Prostate gland (tissue), 2 donors: ENCODE data around the gene CFHR5. TPM values are rescaled to one million over a fixed set of nuclear protein-coding genes. Genes with fewer than 3 reads are reported as not detected.

ENCODE experiments used
- DNase-seq: peaks from one replicate; pipeline ENCODE4 v3.0.0-alpha.2; 2019; ENCODE audit warnings: low spot score
- H3K27ac ChIP-seq, 2 donors: fragments of 200-600 bp; sonication (generic); 2 replicates each; pipeline ENCODE4 v1.5.1; 2017 to 2019
- H3K27me3 ChIP-seq: fragments of 200-600 bp; sonication (generic); replicated peaks from 2 replicates; pipeline ENCODE4 v1.5.1; 2019; ENCODE audit not compliant: insufficient read depth
- H3K36me3 ChIP-seq, 2 donors: fragments of 200-600 bp; sonication (generic); 1 replicate in 1 of 2; 2 replicates in 1 of 2; pipeline versions ENCODE4 v1.5.1 to v1.8.1; 2017 to 2019
- H3K4me1 ChIP-seq: fragments of 200-600 bp; sonication (generic); replicated peaks from 2 replicates; pipeline ENCODE4 v1.5.1; 2019
- H3K4me3 ChIP-seq, 2 donors: fragments of 200-600 bp; sonication (generic); 2 replicates each; pipeline ENCODE4 v1.5.1; 2017 to 2019
- H3K9me3 ChIP-seq: fragments of 200-600 bp; sonication (generic); 2 replicates; pipeline ENCODE4 v1.5.1; 2017
- POLR2A ChIP-seq: fragments of 450-650 bp; IDR thresholded peaks from one replicate; pipeline ENCODE4 v1.6.1; 2016; ENCODE audit warnings: antibody characterized with exemption, mild to moderate bottlenecking
- POLR2AphosphoS5 ChIP-seq: sonication (generic); formaldehyde crosslinking; IDR thresholded peaks from one replicate; pipeline ENCODE4 v1.6.1; 2017; ENCODE audit warnings: antibody characterized with exemption
- WGBS: methylation state at CpG from one replicate; pipeline ENCODE4 v1.1.5; 2018; 5-methylcytosine and 5-hydroxymethylcytosine counted together
- intact Hi-C: fragments of 100-400 bp; cut with DNase I; formaldehyde crosslinking; loops from one replicate; pipeline ENCODE4 v1.14.2; 2022
- total RNA-seq, 2 donors: library from RNA; depleted of rRNA; stranded (reverse); fragments of >200 nt; gene quantifications; one replicate each; pipeline ENCODE4 v1.1.0, GENCODE V29; 2016
- TF ChIP-seq, protein P1 (sequence below), 4 experiments: fragments of 200-600 bp in 2 of 4; fragments of 450-650 bp in 2 of 4; sonication (generic) in 2 of 4; IDR thresholded peaks; 1 replicate in 3 of 4; 2 replicates in 1 of 4; pipeline ENCODE4 v1.5.1; 2016 to 2019; ENCODE audit warnings: antibody characterized with exemption in 4 of 4, mild to moderate bottlenecking in 2 of 4, moderate library complexity in 2 of 4

Gene CFHR5
- total RNA-seq, 2 donors from 2014 or later = not detected

- Histone ChIP-seq H3K4me1 (no peaks in the 10 kb centered on the region), H3K36me3 (no peaks in the 10 kb centered on the region), H3K27me3 (no peaks in the 10 kb centered on the region), H3K4me3 (no peak overlapping the region), H3K27ac (no peak overlapping the region), H3K9me3 (no peaks in the 10 kb centered on the region)
- TF ChIP-seq POLR2A = no peak
- intact Hi-C loops = no loop called here
- DNase-seq = no peak
- 88% methylated on average over 2 of the region's 2 CpGs for WGBS
Measured at GRCh38 chr1:196954778-196955177, 22.6 kb upstream of the CFHR5 start.

DNA sequence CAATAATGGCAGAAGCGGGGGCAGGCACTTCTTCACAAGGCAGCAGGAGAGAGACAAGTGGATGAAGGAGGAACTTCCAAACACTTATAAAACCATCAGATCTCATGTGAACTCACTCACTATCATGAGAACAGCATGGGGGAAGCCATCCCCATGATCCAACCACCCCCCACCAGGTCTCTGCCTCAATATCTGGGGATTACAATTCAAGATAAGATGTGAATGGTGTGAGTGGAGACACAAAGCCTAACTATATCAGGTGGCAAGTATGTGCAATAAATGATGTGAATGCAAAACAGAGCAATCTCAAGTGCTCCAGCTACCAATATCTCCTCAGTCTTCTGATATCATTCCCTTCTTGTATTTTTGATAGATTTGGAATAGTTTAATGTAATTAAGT is 21.4 kb upstream of the CFHR5 start:
- H3K4me3 ChIP-seq = no peak overlapping the region
- H3K4me1 ChIP-seq = no peaks in the 10 kb centered on the region
- H3K27me3 ChIP-seq = no peaks in the 10 kb centered on the region
- intact Hi-C loops = no loop called here
- H3K9me3 ChIP-seq = no peaks in the 10 kb centered on the region
- H3K36me3 ChIP-seq = no peaks in the 10 kb centered on the region
- no peak overlapping the region for H3K27ac ChIP-seq
- no peak for DNase-seq
- WGBS = 100% methylated on average over 1 of the region's 1 CpG
- TF ChIP-seq, protein P1, sequence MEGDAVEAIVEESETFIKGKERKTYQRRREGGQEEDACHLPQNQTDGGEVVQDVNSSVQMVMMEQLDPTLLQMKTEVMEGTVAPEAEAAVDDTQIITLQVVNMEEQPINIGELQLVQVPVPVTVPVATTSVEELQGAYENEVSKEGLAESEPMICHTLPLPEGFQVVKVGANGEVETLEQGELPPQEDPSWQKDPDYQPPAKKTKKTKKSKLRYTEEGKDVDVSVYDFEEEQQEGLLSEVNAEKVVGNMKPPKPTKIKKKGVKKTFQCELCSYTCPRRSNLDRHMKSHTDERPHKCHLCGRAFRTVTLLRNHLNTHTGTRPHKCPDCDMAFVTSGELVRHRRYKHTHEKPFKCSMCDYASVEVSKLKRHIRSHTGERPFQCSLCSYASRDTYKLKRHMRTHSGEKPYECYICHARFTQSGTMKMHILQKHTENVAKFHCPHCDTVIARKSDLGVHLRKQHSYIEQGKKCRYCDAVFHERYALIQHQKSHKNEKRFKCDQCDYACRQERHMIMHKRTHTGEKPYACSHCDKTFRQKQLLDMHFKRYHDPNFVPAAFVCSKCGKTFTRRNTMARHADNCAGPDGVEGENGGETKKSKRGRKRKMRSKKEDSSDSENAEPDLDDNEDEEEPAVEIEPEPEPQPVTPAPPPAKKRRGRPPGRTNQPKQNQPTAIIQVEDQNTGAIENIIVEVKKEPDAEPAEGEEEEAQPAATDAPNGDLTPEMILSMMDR (IDR thresholded peaks at IDR 0.05) = no peak
- TF ChIP-seq POLR2A = no peak
- TF ChIP-seq POLR2AphosphoS5 = no peak

DNA sequence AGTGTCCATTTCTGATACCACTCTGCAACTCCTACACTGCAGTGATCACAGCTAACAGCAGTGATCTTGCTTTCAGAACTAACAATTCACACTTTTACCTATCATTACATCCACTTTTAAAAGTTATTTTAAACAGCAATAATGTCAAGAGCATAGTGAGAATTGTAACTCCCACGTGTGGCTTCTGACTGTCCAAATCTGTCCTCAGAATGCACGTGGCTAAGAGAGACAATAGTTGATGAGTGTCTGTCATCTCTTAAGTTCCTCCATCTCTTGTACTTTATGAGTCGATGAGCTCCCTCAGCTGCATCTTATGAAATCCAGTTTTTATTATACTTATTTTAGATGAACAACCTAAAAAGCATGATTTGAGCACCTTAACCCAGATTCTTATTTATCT is 16.5 kb upstream of the CFHR5 start:
- WGBS = 61% methylated on average over 3 of the region's 3 CpGs
- Histone ChIP-seq H3K4me1 (no peaks in the 10 kb centered on the region), H3K27ac (no peak overlapping the region), H3K27me3 (no peaks in the 10 kb centered on the region), H3K4me3 (no peak overlapping the region), H3K9me3 (no peaks in the 10 kb centered on the region), H3K36me3 (no peaks in the 10 kb centered on the region)
- TF ChIP-seq POLR2A (no peak), POLR2AphosphoS5 (no peak)
- TF ChIP-seq, protein P1 (IDR thresholded peaks at IDR 0.05) = no peak
- intact Hi-C loops = no loop called here
- no peak for DNase-seq

DNA sequence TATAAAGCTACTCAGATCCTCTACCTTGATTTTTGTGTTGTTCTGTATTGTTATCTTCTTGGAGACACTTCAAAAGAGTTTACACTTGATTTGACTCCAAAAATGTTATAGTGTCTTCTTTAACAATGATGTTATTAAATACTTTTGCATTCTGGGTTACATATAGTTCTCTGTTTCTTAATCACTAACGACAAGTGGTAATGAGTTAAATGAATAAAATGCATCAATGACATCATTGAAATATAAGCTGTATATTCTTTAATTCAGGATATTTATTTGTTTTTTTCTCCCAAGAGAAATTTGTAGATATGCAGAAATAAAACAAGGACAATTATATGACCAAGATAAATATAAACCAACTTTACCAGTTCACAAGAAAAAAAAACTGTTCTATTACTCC is 7.2 kb upstream of the CFHR5 start:
- Histone ChIP-seq H3K4me3 (no peak overlapping the region), H3K9me3 (no peaks in the 10 kb centered on the region), H3K27me3 (no peaks in the 10 kb centered on the region), H3K36me3 (no peaks in the 10 kb centered on the region), H3K4me1 (no peaks in the 10 kb centered on the region), H3K27ac (no peak overlapping the region)
- intact Hi-C loops = no loop called here
- TF ChIP-seq, protein P1 (IDR thresholded peaks at IDR 0.05) = no peak
- TF ChIP-seq POLR2AphosphoS5 = no peak
- TF ChIP-seq POLR2A = no peak
- no peak for DNase-seq
- 67% methylated on average over 1 of the region's 1 CpG for WGBS

- no peak for DNase-seq
- TF ChIP-seq, protein P1 (IDR thresholded peaks at IDR 0.05) = no peak
- TF ChIP-seq POLR2AphosphoS5 (no peak), POLR2A (no peak)
- H3K4me3 ChIP-seq = no peak overlapping the region
- WGBS = 88% methylated on average over 4 of the region's 4 CpGs
- intact Hi-C loops = no loop called here
- H3K9me3 ChIP-seq = no peaks in the 10 kb centered on the region
- H3K4me1 ChIP-seq = no peaks in the 10 kb centered on the region
- no peak overlapping the region for H3K27ac ChIP-seq
- H3K36me3 ChIP-seq = no peaks in the 10 kb centered on the region
- no peaks in the 10 kb centered on the region for H3K27me3 ChIP-seq
Measured at GRCh38 chr1:196976278-196976677, 1.1 kb upstream of the CFHR5 start.
